ENCODE results near the gene KIF19. TPM values are rescaled to one million over a fixed set of nuclear protein-coding genes. Genes with fewer than 3 reads are reported as not detected.

KIF19 gene
- total RNA-seq, 3 donors from 2014 or later: 0.73 to 7.4 (median 2.4) TPM

DNA sequence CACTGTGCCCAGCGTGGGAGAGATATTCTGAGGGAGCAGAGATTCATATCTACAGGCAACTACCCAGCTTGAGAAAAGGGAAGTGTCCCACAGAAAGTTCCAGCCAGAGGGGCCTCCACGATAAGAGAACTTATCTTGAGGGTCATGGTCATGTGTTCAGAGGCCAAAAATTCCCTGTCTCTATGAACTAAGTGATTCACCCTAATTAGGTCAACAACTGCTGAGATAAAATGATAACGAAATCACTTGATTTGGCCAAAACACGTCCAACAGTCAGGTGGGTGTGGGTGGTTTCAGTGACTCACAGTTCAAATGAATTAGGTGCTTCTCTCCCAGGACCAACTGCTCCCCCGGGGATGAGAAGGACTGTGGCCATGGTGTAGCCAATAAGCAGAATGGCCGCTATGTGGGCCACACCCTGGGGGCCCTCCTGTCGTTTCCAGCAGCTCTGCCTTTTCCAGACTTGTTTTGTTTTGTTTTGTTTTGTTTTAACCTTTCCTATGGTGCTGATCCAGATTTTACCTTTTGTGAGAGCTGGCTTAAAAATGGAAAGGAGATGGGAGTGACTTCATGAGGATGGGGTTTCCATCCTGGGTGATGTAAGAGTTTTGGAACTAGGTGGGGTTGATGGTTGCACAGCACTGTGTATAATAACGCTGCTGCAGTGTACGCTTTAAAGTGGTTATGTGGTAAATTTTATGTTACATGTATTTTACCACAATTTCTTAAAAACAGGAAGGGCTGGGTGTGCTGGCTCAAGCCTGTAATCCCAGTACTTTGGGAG, 43.2 kb upstream of the KIF19 start:
- H3K36me3 ChIP-seq (ENCODE audit: low read depth): no peaks in the 10 kb centered on the region
- H3K4me1 ChIP-seq (ENCODE audit: low read depth): no peaks in the 10 kb centered on the region
- H3K4me3 ChIP-seq: no peak overlapping the region
- ATAC-seq (peak; percentile 67), DNase-seq (no peak)
- no peaks in the 10 kb centered on the region for H3K9me3 ChIP-seq
- intact Hi-C loops (cut with DNase I, micrococcal nuclease): no loop called here
- TF ChIP-seq CTCF (IDR thresholded peaks at IDR 0.05): no peak

DNA sequence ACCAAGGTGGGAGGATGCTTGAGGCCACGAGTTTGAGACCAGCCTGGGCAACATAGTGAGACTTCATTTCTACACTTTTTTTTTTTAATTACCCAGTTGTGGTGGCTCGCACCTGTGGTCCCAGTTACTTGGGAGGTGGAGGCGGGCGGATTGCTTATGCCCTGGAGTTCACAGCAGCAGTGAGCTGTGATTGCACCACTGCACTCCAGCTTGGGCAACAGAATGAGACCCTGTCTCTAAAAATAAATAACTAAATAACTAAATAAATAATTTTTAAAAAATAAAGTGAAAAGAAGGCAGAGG, 42.7 kb upstream of the KIF19 start:
- intact Hi-C loops (cut with DNase I, micrococcal nuclease): no loop called here
- Histone ChIP-seq H3K9me3 (no peaks in the 10 kb centered on the region), H3K36me3 (ENCODE audit: low read depth) (no peaks in the 10 kb centered on the region), H3K4me3 (no peak overlapping the region), H3K4me1 (ENCODE audit: low read depth) (no peaks in the 10 kb centered on the region)
- ATAC-seq: no peak
- DNase-seq: no peak
- TF ChIP-seq CTCF (IDR thresholded peaks at IDR 0.05): no peak

- no peak overlapping the region for H3K4me3 ChIP-seq
- no peak for TF ChIP-seq CTCF (IDR thresholded peaks at IDR 0.05)
- no peaks in the 10 kb centered on the region for H3K4me1 ChIP-seq (ENCODE audit: low read depth)
- no peak for DNase-seq
- no peak for ATAC-seq
- no peaks in the 10 kb centered on the region for H3K36me3 ChIP-seq (ENCODE audit: low read depth)
- intact Hi-C loops (cut with DNase I, micrococcal nuclease): no loop called here
- no peaks in the 10 kb centered on the region for H3K9me3 ChIP-seq
Measured at GRCh38 chr17:74287031-74287602, 38.9 kb upstream of the KIF19 start.

DNA sequence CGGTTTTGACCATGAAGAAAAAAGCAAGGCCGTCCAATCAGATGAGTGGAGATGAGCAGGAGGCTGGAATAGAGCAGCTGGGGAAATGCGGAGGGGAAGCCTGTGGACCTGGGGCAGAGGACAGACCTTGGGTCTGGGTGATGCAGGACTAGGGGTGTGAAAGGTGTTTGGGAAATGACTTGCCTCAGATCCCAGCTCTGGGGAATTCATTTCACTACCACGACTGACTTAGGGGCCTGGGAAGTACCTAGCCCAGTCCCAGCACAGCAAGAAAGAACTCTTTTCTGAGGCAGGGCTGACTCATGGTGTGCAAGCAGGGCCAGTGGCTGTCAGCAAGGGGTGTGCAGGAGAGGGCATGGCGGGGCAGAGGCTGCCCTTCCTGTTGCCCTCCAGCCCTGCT, 37.2 kb upstream of the KIF19 start:
- DNase-seq: no peak
- Histone ChIP-seq H3K36me3 (ENCODE audit: low read depth) (no peaks in the 10 kb centered on the region), H3K4me1 (ENCODE audit: low read depth) (no peaks in the 10 kb centered on the region), H3K9me3 (no peaks in the 10 kb centered on the region), H3K4me3 (no peak overlapping the region)
- TF ChIP-seq CTCF (IDR thresholded peaks at IDR 0.05): no peak
- no peak for ATAC-seq
- intact Hi-C loops (cut with DNase I, micrococcal nuclease): no loop called here

- DNase-seq (no peak), ATAC-seq (no peak)
- Histone ChIP-seq H3K36me3 (ENCODE audit: low read depth) (no peaks in the 10 kb centered on the region), H3K4me1 (ENCODE audit: low read depth) (no peaks in the 10 kb centered on the region), H3K4me3 (no peak overlapping the region), H3K9me3 (no peaks in the 10 kb centered on the region)
- intact Hi-C loops (cut with DNase I, micrococcal nuclease): no loop called here
- no peak for TF ChIP-seq CTCF (IDR thresholded peaks at IDR 0.05)
Measured at GRCh38 chr17:74289688-74290087, 36.3 kb upstream of the KIF19 start.

Data from mucosa of descending colon (tissue), 3 donors.